Liver (tissue), 3 donors: ENCODE data around the gene EP300.
"Not testable (repeated sequence)": the region's sequence is repeated elsewhere in the genome, so short reads cannot be mapped to it uniquely, and the experiment has no call there.

Experiments used
- CTCF ChIP-seq: fragments of 150-350 bp; IDR thresholded peaks from 2 replicates; pipeline ENCODE4 v1.5.1; 2017; ENCODE audit warnings: improper control_type of control experiment, low read depth, low read length; ENCODE audit not compliant: missing input control
- GABPA ChIP-seq, 2 donors: IDR thresholded peaks in 1 of 2; conservative IDR thresholded peaks in 1 of 2; 2 replicates each; pipeline ENCODE4 v1.6.1; 2016; ENCODE audit warnings: antibody characterized with exemption in 2 of 2, mild to moderate bottlenecking in 1 of 2, moderate library complexity in 1 of 2
- JUND ChIP-seq, 2 donors: IDR thresholded peaks; 2 replicates each; pipeline ENCODE4 v1.6.1; 2016; ENCODE audit warnings: antibody characterized with exemption in 2 of 2
- SP1 ChIP-seq: IDR thresholded peaks from 2 replicates; pipeline ENCODE4 v1.6.1; 2018; ENCODE audit warnings: antibody characterized with exemption, mild to moderate bottlenecking
- TAF1 ChIP-seq: conservative IDR thresholded peaks from 2 replicates; pipeline ENCODE4 v1.6.1; 2016; ENCODE audit warnings: antibody characterized with exemption, mild to moderate bottlenecking
- donor health status: healthy.
- donor health status: healthy.

GRCh38 chr22:41064326-41064725, 28.1 kb upstream of the EP300 start:
- TF ChIP-seq CTCF; GABPA (IDR thresholded peaks at IDR 0.05 in 1 of 2, conservative IDR thresholded peaks at IDR 0.05 in 1 of 2); TAF1; SP1; JUND (IDR thresholded peaks at IDR 0.05): not testable (repeated sequence)
